CD14-positive monocyte (primary cell): ENCODE results near the gene RNF213. TPM values are rescaled to one million over a fixed set of nuclear protein-coding genes. Genes with fewer than 3 reads are reported as not detected.

Experiments used
- DNase-seq, 3 donors: peaks; one replicate each; pipeline ENCODE4 v3.0.0-alpha.2; 2011 to 2022
- H2AFZ ChIP-seq: 2 replicates; pipeline ENCODE4 v1.6.0; 2012; ENCODE audit warnings: mild to moderate bottlenecking, low read depth, low read length, inconsistent platforms; ENCODE audit not compliant: insufficient read depth, poor library complexity, severe bottlenecking
- H3K27ac ChIP-seq, 2 donors: 1 replicate in 1 of 2; 2 replicates in 1 of 2; pipeline ENCODE4 v1.5.1; 2012 to 2013; ENCODE audit warnings: low read length in 2 of 2, control low read depth in 1 of 2, inconsistent platforms in 1 of 2, low read depth in 1 of 2, mild to moderate bottlenecking in 1 of 2
- H3K27me3 ChIP-seq, 2 donors: one replicate each; pipeline versions ENCODE4 v1.6.0 to v1.6.1; 2011 to 2013; ENCODE audit warnings: low read length in 2 of 2; ENCODE audit not compliant: control insufficient read depth in 2 of 2, insufficient read depth in 2 of 2
- H3K36me3 ChIP-seq, 2 donors: replicated peaks in 1 of 2; 1 replicate in 1 of 2; 2 replicates in 1 of 2; pipeline versions ENCODE4 v1.5.1 to v1.6.1; 2012 to 2013; ENCODE audit warnings: low read length in 2 of 2, control low read depth in 1 of 2, inconsistent platforms in 1 of 2, mild to moderate bottlenecking in 1 of 2; ENCODE audit not compliant: insufficient read depth in 2 of 2, control insufficient read depth in 1 of 2
- H3K4me1 ChIP-seq, 2 donors: 1 replicate in 1 of 2; 2 replicates in 1 of 2; pipeline versions ENCODE4 v1.5.1 to v1.6.1; 2012 to 2013; ENCODE audit warnings: low read length in 2 of 2, control low read depth in 1 of 2, inconsistent platforms in 1 of 2, mild to moderate bottlenecking in 1 of 2, moderate library complexity in 1 of 2; ENCODE audit not compliant: insufficient read depth in 2 of 2, control insufficient read depth in 1 of 2
- H3K4me2 ChIP-seq: replicated peaks from 2 replicates; pipeline ENCODE3; 2012; ENCODE audit warnings: low read length, moderate library complexity, mild to moderate bottlenecking; ENCODE audit not compliant: poor library complexity, severe bottlenecking; ENCODE audit errors: extremely low read depth
- H3K4me3 ChIP-seq, 3 experiments: fragments of 200-600 bp in 1 of 3; sonication (generic) in 1 of 3; replicated peaks in 1 of 3; 1 replicate in 2 of 3; 2 replicates in 1 of 3; pipeline ENCODE4 v1.5.1; 2011 to 2013; ENCODE audit warnings: low read length in 3 of 3, mild to moderate bottlenecking in 3 of 3, control low read depth in 2 of 3, low read depth in 2 of 3, inconsistent platforms in 1 of 3, moderate library complexity in 1 of 3
- H3K79me2 ChIP-seq: 2 replicates; pipeline ENCODE4 v1.6.0; 2012; ENCODE audit warnings: mild to moderate bottlenecking, control low read depth, inconsistent platforms, low read length, moderate library complexity; ENCODE audit not compliant: insufficient read depth
- H3K9ac ChIP-seq: 2 replicates; pipeline ENCODE4 v1.6.0; 2017; ENCODE audit warnings: low read length, mild to moderate bottlenecking; ENCODE audit not compliant: insufficient read depth, poor library complexity, severe bottlenecking
- H3K9me3 ChIP-seq, 2 donors: replicated peaks in 1 of 2; 1 replicate in 1 of 2; 2 replicates in 1 of 2; pipeline versions ENCODE4 v1.5.1 to v1.6.1; 2012 to 2013; ENCODE audit warnings: low read length in 2 of 2, control low read depth in 1 of 2; ENCODE audit not compliant: control insufficient read depth in 1 of 2, insufficient read depth in 1 of 2
- H4K20me1 ChIP-seq: 2 replicates; pipeline ENCODE4 v1.6.0; 2012; ENCODE audit warnings: mild to moderate bottlenecking, low read length, control low read depth, moderate library complexity; ENCODE audit not compliant: insufficient read depth
- H3K27ac Mint-ChIP-seq, 7 donors: one replicate each; pipeline ENCODE4 v1.8.0; 2020; ENCODE audit warnings: mild to moderate bottlenecking in 7 of 7, mixed read lengths in 7 of 7, moderate library complexity in 6 of 7, inconsistent platforms in 2 of 7
- H3K27me3 Mint-ChIP-seq, 3 donors: one replicate each; pipeline ENCODE4 v1.8.0; 2021 to 2022; ENCODE audit warnings: low read depth in 3 of 3, mild to moderate bottlenecking in 3 of 3, mixed read lengths in 3 of 3, moderate library complexity in 3 of 3, inconsistent platforms in 1 of 3
- H3K36me3 Mint-ChIP-seq, 2 donors: one replicate each; pipeline ENCODE4 v1.8.0; 2020; ENCODE audit warnings: mixed read lengths in 2 of 2, inconsistent platforms in 1 of 2, mild to moderate bottlenecking in 1 of 2
- H3K4me1 Mint-ChIP-seq: one replicate; pipeline ENCODE4 v1.8.0; 2020; ENCODE audit warnings: mild to moderate bottlenecking, mixed read lengths
- H3K4me3 Mint-ChIP-seq, 2 donors: one replicate each; pipeline ENCODE4 v1.8.0; 2020; ENCODE audit warnings: mild to moderate bottlenecking in 2 of 2, mixed read lengths in 2 of 2, moderate library complexity in 1 of 2
- H3K9me3 Mint-ChIP-seq, 7 donors: one replicate each; pipeline ENCODE4 v1.8.0; 2020 to 2022; ENCODE audit warnings: mixed read lengths in 7 of 7, mild to moderate bottlenecking in 6 of 7, moderate library complexity in 6 of 7, inconsistent platforms in 2 of 7
- WGBS: methylation state at CpG from one replicate; pipeline ENCODE4 v1.1.5; 2013; ENCODE audit warnings: missing lambda C conversion rate; ENCODE audit not compliant: insufficient coverage; 5-methylcytosine and 5-hydroxymethylcytosine counted together
- intact Hi-C, 2 donors: fragments of 100-400 bp; cut with micrococcal nuclease; formaldehyde crosslinking; loops; one replicate each; pipeline versions ENCODE4 v1.15.0 to v1.15.1; 2023
- polyA plus RNA-seq, 3 donors: library from polyadenylated mRNA; depleted of rRNA in 1 of 3; unstranded in 2 of 3; stranded (reverse) in 1 of 3; fragments of 300-500 nt in 2 of 3; fragments of >200 nt in 1 of 3; fragmentation: Illumina TruSeq in 2 of 3; gene quantifications; 1 replicate in 2 of 3; 2 replicates in 1 of 3; pipeline ENCODE4 v1.2.3, GENCODE V29; 2012 to 2021
- TF ChIP-seq, protein P1 (sequence below): fragments of 200-600 bp; IDR thresholded peaks from one replicate; pipeline ENCODE4 v1.8.0; 2022; ENCODE audit warnings: antibody characterized with exemption, mild to moderate bottlenecking

Gene RNF213
- polyA plus RNA-seq, 3 donors: 10.3 to 196 (median 18.1) TPM

DNA sequence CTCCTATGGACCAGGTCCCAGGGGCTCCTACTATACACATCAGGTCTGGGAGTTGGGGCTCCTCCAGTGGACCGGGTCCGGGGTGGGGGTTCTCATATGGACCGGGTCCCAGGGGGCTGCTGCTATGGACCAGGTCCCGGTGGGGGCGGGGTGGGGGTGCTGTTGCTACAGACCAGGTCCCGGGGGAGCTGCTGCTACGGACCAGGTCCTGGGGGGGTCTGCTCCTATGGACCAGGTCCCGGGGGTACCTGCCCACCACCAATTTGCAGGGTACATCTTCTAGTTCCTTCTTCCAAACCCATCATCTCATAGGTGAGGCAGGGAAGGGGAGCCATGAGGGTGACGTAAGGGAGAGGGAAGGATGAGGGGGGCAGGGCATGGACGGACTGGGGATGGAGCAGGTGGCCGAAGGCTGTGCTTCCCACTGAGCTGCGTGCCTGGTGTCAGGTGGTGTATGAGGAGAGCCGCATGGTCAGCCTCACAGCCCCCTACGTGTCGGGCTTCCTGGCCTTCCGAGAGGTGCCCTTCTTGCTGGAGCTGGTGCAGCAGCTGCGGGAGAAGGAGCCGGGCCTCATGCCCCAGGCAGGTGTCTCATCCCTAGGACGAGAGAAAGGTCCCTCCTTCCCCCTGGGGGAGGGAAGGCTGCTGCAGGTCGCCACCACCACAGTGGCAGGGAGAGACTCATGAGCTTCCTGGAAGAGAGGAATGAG, 160.9 kb downstream of the RNF213 start:
- Mint-ChIP-seq H3K27me3 (peaks cover 3 to 7% (median 6%) of the 10 kb centered on the region in 3 donors), H3K9me3 (no peaks in the 10 kb centered on the region), H3K36me3 (peaks cover 22 to 23% of the 10 kb centered on the region in 2 donors), H3K4me1 (peaks cover 2% of the 10 kb centered on the region), H3K27ac (peak overlapping the region in 1 of 7 donors; percentile 20), H3K4me3 (no peak overlapping the region)
- H3K9ac ChIP-seq: no peak overlapping the region
- no peak overlapping the region for H3K4me3 ChIP-seq
- H3K79me2 ChIP-seq: no peaks in the 10 kb centered on the region
- H3K27me3 ChIP-seq: no peaks in the 10 kb centered on the region
- H3K36me3 ChIP-seq: peaks cover 15 to 21% of the 10 kb centered on the region in 2 donors
- no peak overlapping the region for H3K4me2 ChIP-seq
- TF ChIP-seq, protein P1, sequence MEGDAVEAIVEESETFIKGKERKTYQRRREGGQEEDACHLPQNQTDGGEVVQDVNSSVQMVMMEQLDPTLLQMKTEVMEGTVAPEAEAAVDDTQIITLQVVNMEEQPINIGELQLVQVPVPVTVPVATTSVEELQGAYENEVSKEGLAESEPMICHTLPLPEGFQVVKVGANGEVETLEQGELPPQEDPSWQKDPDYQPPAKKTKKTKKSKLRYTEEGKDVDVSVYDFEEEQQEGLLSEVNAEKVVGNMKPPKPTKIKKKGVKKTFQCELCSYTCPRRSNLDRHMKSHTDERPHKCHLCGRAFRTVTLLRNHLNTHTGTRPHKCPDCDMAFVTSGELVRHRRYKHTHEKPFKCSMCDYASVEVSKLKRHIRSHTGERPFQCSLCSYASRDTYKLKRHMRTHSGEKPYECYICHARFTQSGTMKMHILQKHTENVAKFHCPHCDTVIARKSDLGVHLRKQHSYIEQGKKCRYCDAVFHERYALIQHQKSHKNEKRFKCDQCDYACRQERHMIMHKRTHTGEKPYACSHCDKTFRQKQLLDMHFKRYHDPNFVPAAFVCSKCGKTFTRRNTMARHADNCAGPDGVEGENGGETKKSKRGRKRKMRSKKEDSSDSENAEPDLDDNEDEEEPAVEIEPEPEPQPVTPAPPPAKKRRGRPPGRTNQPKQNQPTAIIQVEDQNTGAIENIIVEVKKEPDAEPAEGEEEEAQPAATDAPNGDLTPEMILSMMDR: no peak
- no peaks in the 10 kb centered on the region for H3K4me1 ChIP-seq
- intact Hi-C loops: loop anchor here (10.0 kb wide), 1 partner anchor 683 kb away; no protein-coding TSS in a partner anchor
- H2AFZ ChIP-seq: no peak overlapping the region
- 95% methylated on average over 6 of the region's 20 CpGs for WGBS
- DNase-seq: no peak
- H3K27ac ChIP-seq: no peak overlapping the region
- H4K20me1 ChIP-seq: peaks cover 6% of the 10 kb centered on the region
- H3K9me3 ChIP-seq: no peaks in the 10 kb centered on the region

DNA sequence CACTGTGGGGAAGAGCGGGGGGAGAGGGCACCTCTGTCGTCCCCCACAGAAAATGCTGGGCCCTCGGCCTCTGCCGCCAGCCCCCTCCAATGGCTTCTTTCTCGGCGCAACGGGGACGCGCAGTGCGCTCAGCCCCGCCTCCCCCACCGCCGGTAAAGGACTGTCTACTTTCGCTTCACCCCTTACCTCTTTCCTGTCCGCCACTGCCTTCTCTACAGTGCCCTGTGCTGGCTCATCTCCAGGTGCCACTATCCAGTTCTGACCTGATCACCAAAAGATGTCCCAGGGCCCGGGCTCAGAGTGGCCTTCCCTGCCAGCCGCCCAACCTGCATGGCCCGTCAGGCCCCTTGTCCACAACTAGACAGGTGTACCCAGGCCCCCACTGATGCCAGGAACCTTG, 161.6 kb downstream of the RNF213 start:
- H3K27ac ChIP-seq: no peak overlapping the region
- no peaks in the 10 kb centered on the region for H3K9me3 ChIP-seq
- intact Hi-C loops: loop anchor here (10.0 kb wide), 1 partner anchor 683 kb away; no protein-coding TSS in a partner anchor
- WGBS: 87% methylated on average over 14 of the region's 18 CpGs
- peaks cover 11 to 18% of the 10 kb centered on the region in 2 donors for H3K36me3 ChIP-seq
- no peak overlapping the region for H3K4me2 ChIP-seq
- no peak overlapping the region for H3K4me3 ChIP-seq
- H3K9ac ChIP-seq: no peak overlapping the region
- H3K27me3 ChIP-seq: no peaks in the 10 kb centered on the region
- Mint-ChIP-seq H3K27me3 (peaks cover 5 to 8% (median 6%) of the 10 kb centered on the region in 3 donors), H3K9me3 (no peaks in the 10 kb centered on the region), H3K27ac (peak overlapping the region in 1 of 7 donors; percentile 79), H3K4me3 (no peak overlapping the region), H3K36me3 (peaks cover 17% of the 10 kb centered on the region in 2 donors), H3K4me1 (peaks cover 2% of the 10 kb centered on the region)
- no peak for DNase-seq
- TF ChIP-seq, protein P1: no peak
- peaks cover 6% of the 10 kb centered on the region for H4K20me1 ChIP-seq
- no peaks in the 10 kb centered on the region for H3K79me2 ChIP-seq
- H3K4me1 ChIP-seq: no peaks in the 10 kb centered on the region
- no peak overlapping the region for H2AFZ ChIP-seq
